CD8-positive, alpha-beta memory T cell (primary cell): ENCODE results near the gene ANXA2R. TPM values are rescaled to one million over a fixed set of nuclear protein-coding genes. Genes with fewer than 3 reads are reported as not detected.

ENCODE experiments used
- CTCF ChIA-PET: fragments of 350-600 bp; sonication (Branson Sonifier 250); formaldehyde crosslinking; loops from one replicate; lab custom pipeline; 2021; ENCODE audit warnings: antibody characterized with exemption; lab: Charles Lee
- POLR2A ChIA-PET: fragments of 350-600 bp; sonication (Branson Sonifier 250); formaldehyde crosslinking; loops from one replicate; lab custom pipeline; 2021; ENCODE audit warnings: antibody characterized with exemption; lab: Charles Lee
- DNase-seq, 5 donors: peaks; one replicate each; pipeline versions ENCODE4 v3.0.0 to v3.0.0-alpha.2; 2020 to 2022; ENCODE audit warnings: mixed read lengths in 1 of 5
- H3K27ac ChIP-seq: one replicate; pipeline ENCODE4 v1.7.0; 2013; ENCODE audit warnings: low read depth, mild to moderate bottlenecking, low read length, moderate library complexity
- H3K27me3 ChIP-seq: 2 replicates; pipeline ENCODE4 v1.7.0; 2013; ENCODE audit warnings: low read length, mild to moderate bottlenecking; ENCODE audit not compliant: insufficient read depth, poor library complexity, severe bottlenecking
- H3K36me3 ChIP-seq: 2 replicates; pipeline ENCODE4 v1.7.0; 2013; ENCODE audit warnings: mild to moderate bottlenecking, low read length, moderate library complexity; ENCODE audit not compliant: insufficient read depth
- H3K4me1 ChIP-seq: 2 replicates; pipeline ENCODE4 v1.7.0; 2013; ENCODE audit warnings: mild to moderate bottlenecking, low read length, moderate library complexity; ENCODE audit not compliant: insufficient read depth
- H3K4me3 ChIP-seq: 2 replicates; pipeline ENCODE4 v1.7.0; 2013; ENCODE audit warnings: mild to moderate bottlenecking, low read length
- H3K9me3 ChIP-seq: 2 replicates; pipeline ENCODE4 v1.7.0; 2013; ENCODE audit warnings: mild to moderate bottlenecking, low read length
- H3K27ac Mint-ChIP-seq, 8 donors: one replicate each; pipeline ENCODE4 v1.8.0; 2020 to 2021; ENCODE audit warnings: mixed read lengths in 8 of 8, mild to moderate bottlenecking in 6 of 8, inconsistent platforms in 3 of 8, moderate library complexity in 3 of 8
- H3K27me3 Mint-ChIP-seq, 2 donors: one replicate each; pipeline ENCODE4 v1.8.0; 2020 to 2021; ENCODE audit warnings: mixed read lengths in 2 of 2, mild to moderate bottlenecking in 1 of 2, moderate library complexity in 1 of 2
- H3K36me3 Mint-ChIP-seq, 3 donors: one replicate each; pipeline ENCODE4 v1.8.0; 2020 to 2021; ENCODE audit warnings: mixed read lengths in 3 of 3, inconsistent platforms in 1 of 3, mild to moderate bottlenecking in 1 of 3
- H3K4me1 Mint-ChIP-seq, 3 donors: one replicate each; pipeline ENCODE4 v1.8.0; 2020 to 2021; ENCODE audit warnings: mixed read lengths in 3 of 3, inconsistent platforms in 1 of 3, mild to moderate bottlenecking in 1 of 3
- H3K4me3 Mint-ChIP-seq, 7 donors: one replicate each; pipeline ENCODE4 v1.8.0; 2020 to 2021; ENCODE audit warnings: mixed read lengths in 7 of 7, mild to moderate bottlenecking in 6 of 7, moderate library complexity in 4 of 7, inconsistent platforms in 2 of 7
- H3K9me3 Mint-ChIP-seq, 5 donors: one replicate each; pipeline ENCODE4 v1.8.0; 2020 to 2022; ENCODE audit warnings: mixed read lengths in 5 of 5, mild to moderate bottlenecking in 3 of 5, moderate library complexity in 2 of 5, inconsistent platforms in 1 of 5
- polyA plus RNA-seq: library from polyadenylated mRNA; unstranded; fragments of 300-500 nt; fragmentation: Illumina TruSeq; gene quantifications from one replicate; pipeline ENCODE4 v1.2.3, GENCODE V29; 2021
- total RNA-seq, 2 experiments: library from RNA; stranded (reverse); gene quantifications; one replicate each; pipeline ENCODE4 v1.2.3, GENCODE V29; 2021

Gene ANXA2R
- total and polyA plus RNA-seq, 3 experiments from 2014 or later = 6.0 to 55.9 (median 6.8) TPM

GRCh38 chr5:43042176-43042625 lies 2.1 kb upstream of the ANXA2R start:
- peak; percentile 75 to 94 (median 91) for DNase-seq
- Histone ChIP-seq H3K27ac (peak overlapping the region; percentile 88), H3K27me3 (no peaks in the 10 kb centered on the region), H3K36me3 (no peaks in the 10 kb centered on the region), H3K4me3 (peak overlapping the region; percentile 98), H3K9me3 (no peaks in the 10 kb centered on the region), H3K4me1 (peaks cover 24% of the 10 kb centered on the region)
- Mint-ChIP-seq H3K4me3 (peak overlapping the region; percentile 91 to 100 (median 99)), H3K4me1 (peaks cover 35 to 53% (median 46%) of the 10 kb centered on the region in 3 donors), H3K27me3 (peaks cover 0 to 13% of the 10 kb centered on the region in 2 donors), H3K36me3 (peaks cover 0 to 62% (median 0%) of the 10 kb centered on the region in 3 donors), H3K27ac (peak overlapping the region; percentile 97 to 100 (median 99)), H3K9me3 (no peaks in the 10 kb centered on the region)
- POLR2A ChIA-PET = interaction anchor here (0.5 to 8.7 kb wide), 15 partner anchors 15 to 1765 kb away, joined by 3 to 403 read pairs (median 14); partner anchors contain the start of genes CCDC152, HMGCS1, TMEM267 and ZNF131
- CTCF ChIA-PET = interaction anchor here (1.0 to 11.2 kb wide), 18 partner anchors 9 to 442 kb away, joined by 3 to 265 read pairs (median 14); partner anchors contain the start of genes TMEM267 and ZNF131

GRCh38 chr5:43041669-43042175 lies 1.6 kb upstream of the ANXA2R start:
- peaks cover 0 to 62% (median 0%) of the 10 kb centered on the region in 3 donors for H3K36me3 Mint-ChIP-seq
- no peaks in the 10 kb centered on the region for H3K27me3 ChIP-seq
- peaks cover 38 to 57% (median 46%) of the 10 kb centered on the region in 3 donors for H3K4me1 Mint-ChIP-seq
- H3K4me3 ChIP-seq = peak overlapping the region; percentile 98
- no peaks in the 10 kb centered on the region for H3K36me3 ChIP-seq
- DNase-seq = peak in 1 of 5 donors; percentile 73
- peak overlapping the region; percentile 88 for H3K27ac ChIP-seq
- H3K27me3 Mint-ChIP-seq = peaks cover 0 to 13% of the 10 kb centered on the region in 2 donors
- CTCF ChIA-PET = interaction anchor here (1.1 to 11.2 kb wide), 18 partner anchors 12 to 442 kb away, joined by 3 to 265 read pairs (median 14); partner anchors contain the start of genes HMGCS1, TMEM267 and ZNF131
- peak overlapping the region; percentile 91 to 100 (median 99) for H3K4me3 Mint-ChIP-seq
- POLR2A ChIA-PET = interaction anchor here (0.5 to 8.7 kb wide), 17 partner anchors 11 to 1765 kb away, joined by 3 to 403 read pairs (median 12); partner anchors contain the start of genes CCDC152, HMGCS1, TMEM267 and ZNF131
- H3K4me1 ChIP-seq = peaks cover 29% of the 10 kb centered on the region
- H3K27ac Mint-ChIP-seq = peak overlapping the region; percentile 97 to 100 (median 99)
- H3K9me3 Mint-ChIP-seq = no peaks in the 10 kb centered on the region
- H3K9me3 ChIP-seq = no peaks in the 10 kb centered on the region

- ChIA-PET POLR2A (interaction anchor here (0.6 to 8.7 kb wide), 17 partner anchors 11 to 1766 kb away, joined by 3 to 403 read pairs (median 12); partner anchors contain the start of genes CCDC152, HMGCS1, TMEM267 and ZNF131), CTCF (interaction anchor here (0.7 to 11.2 kb wide), 19 partner anchors 13 to 443 kb away, joined by 3 to 265 read pairs (median 12); partner anchors contain the start of genes HMGCS1, TMEM267 and ZNF131)
- DNase-seq = peak in 3 of 5 donors; percentile 62 to 76 (median 73)
- H3K9me3 Mint-ChIP-seq = no peaks in the 10 kb centered on the region
- Histone ChIP-seq H3K27ac (peak overlapping the region; percentile 88), H3K4me1 (peaks cover 34% of the 10 kb centered on the region), H3K27me3 (no peaks in the 10 kb centered on the region), H3K36me3 (no peaks in the 10 kb centered on the region), H3K4me3 (peak overlapping the region; percentile 98), H3K9me3 (no peaks in the 10 kb centered on the region)
- peak overlapping the region; percentile 91 to 100 (median 99) for H3K4me3 Mint-ChIP-seq
- H3K27ac Mint-ChIP-seq = peak overlapping the region; percentile 97 to 100 (median 99)
- peaks cover 40 to 57% (median 46%) of the 10 kb centered on the region in 3 donors for H3K4me1 Mint-ChIP-seq
- H3K27me3 Mint-ChIP-seq = peaks cover 0 to 13% of the 10 kb centered on the region in 2 donors
- H3K36me3 Mint-ChIP-seq = peaks cover 0 to 61% (median 0%) of the 10 kb centered on the region in 3 donors
These were observed 1.1 kb upstream of the ANXA2R start for GRCh38 chr5:43041110-43041668.

GRCh38 chr5:43039471-43040286 lies 440 bp downstream of the ANXA2R start:
- H3K27ac ChIP-seq = peak overlapping the region; percentile 88
- peaks cover 46 to 62% (median 51%) of the 10 kb centered on the region in 3 donors for H3K4me1 Mint-ChIP-seq
- no peaks in the 10 kb centered on the region for H3K36me3 ChIP-seq
- peak overlapping the region; percentile 91 to 100 (median 99) for H3K4me3 Mint-ChIP-seq
- H3K4me3 ChIP-seq = peak overlapping the region; percentile 98
- H3K27ac Mint-ChIP-seq = peak overlapping the region; percentile 97 to 100 (median 99)
- H3K9me3 ChIP-seq = no peaks in the 10 kb centered on the region
- no peaks in the 10 kb centered on the region for H3K9me3 Mint-ChIP-seq
- no peaks in the 10 kb centered on the region for H3K27me3 ChIP-seq
- H3K4me1 ChIP-seq = peaks cover 43% of the 10 kb centered on the region
- ChIA-PET CTCF (interaction anchor here (1.9 to 11.2 kb wide), 9 partner anchors 11 to 273 kb away, joined by 6 to 265 read pairs (median 86); partner anchors contain the start of gene HMGCS1), POLR2A (interaction anchor here (1.4 to 8.7 kb wide), 8 partner anchors 20 to 131 kb away, joined by 3 to 403 read pairs (median 144); partner anchors contain the start of gene ZNF131)
- peaks cover 0 to 13% of the 10 kb centered on the region in 2 donors for H3K27me3 Mint-ChIP-seq
- peak; percentile 56 to 79 (median 61) for DNase-seq
- peaks cover 0 to 54% (median 0%) of the 10 kb centered on the region in 3 donors for H3K36me3 Mint-ChIP-seq

- Histone ChIP-seq H3K4me3 (peak overlapping the region; percentile 98), H3K27me3 (no peaks in the 10 kb centered on the region), H3K36me3 (no peaks in the 10 kb centered on the region), H3K4me1 (peaks cover 41% of the 10 kb centered on the region), H3K27ac (peak overlapping the region; percentile 88), H3K9me3 (no peaks in the 10 kb centered on the region)
- Mint-ChIP-seq H3K27ac (peak overlapping the region; percentile 97 to 100 (median 99)), H3K27me3 (peaks cover 0 to 13% of the 10 kb centered on the region in 2 donors), H3K4me3 (peak overlapping the region; percentile 91 to 100 (median 99)), H3K9me3 (no peaks in the 10 kb centered on the region), H3K4me1 (peaks cover 47 to 62% (median 51%) of the 10 kb centered on the region in 3 donors), H3K36me3 (peaks cover 0 to 50% (median 0%) of the 10 kb centered on the region in 3 donors)
- POLR2A ChIA-PET = interaction anchor here (0.9 to 8.7 kb wide), 9 partner anchors 19 to 130 kb away, joined by 3 to 403 read pairs (median 126); partner anchors contain the start of gene ZNF131
- no peak for DNase-seq
- CTCF ChIA-PET = interaction anchor here (3.7 to 11.2 kb wide), 7 partner anchors 11 to 128 kb away, joined by 16 to 265 read pairs (median 106); no protein-coding TSS in a partner anchor
These were observed 1.0 kb downstream of the ANXA2R start for GRCh38 chr5:43039152-43039470.

GRCh38 chr5:43038496-43038989 lies 1.6 kb downstream of the ANXA2R start:
- DNase-seq = peak in 4 of 5 donors; percentile 27 to 60 (median 52)
- H3K9me3 ChIP-seq = no peaks in the 10 kb centered on the region
- peak overlapping the region; percentile 84 for H3K4me3 ChIP-seq
- H3K4me3 Mint-ChIP-seq = peak overlapping the region; percentile 91 to 100 (median 99)
- H3K4me1 ChIP-seq = peaks cover 40% of the 10 kb centered on the region
- peak overlapping the region; percentile 71 for H3K27ac ChIP-seq
- H3K4me1 Mint-ChIP-seq = peaks cover 50 to 65% (median 51%) of the 10 kb centered on the region in 3 donors
- ChIA-PET CTCF (interaction anchor here (0.7 to 11.2 kb wide), 11 partner anchors 10 to 445 kb away, joined by 3 to 265 read pairs (median 42); partner anchors contain the start of gene TMEM267), POLR2A (interaction anchor here (0.9 to 8.7 kb wide), 10 partner anchors 10 to 130 kb away, joined by 3 to 403 read pairs (median 66); partner anchors contain the start of gene ZNF131)
- H3K27ac Mint-ChIP-seq = peak overlapping the region; percentile 92 to 99 (median 96)
- H3K27me3 ChIP-seq = no peaks in the 10 kb centered on the region
- H3K9me3 Mint-ChIP-seq = no peaks in the 10 kb centered on the region
- H3K36me3 ChIP-seq = no peaks in the 10 kb centered on the region
- H3K36me3 Mint-ChIP-seq = peaks cover 0 to 50% (median 0%) of the 10 kb centered on the region in 3 donors
- peaks cover 0 to 13% of the 10 kb centered on the region in 2 donors for H3K27me3 Mint-ChIP-seq
